HG03342 (cell line): ENCODE data around the gene ADGRG3.

Experiments
- ATAC-seq: cut with Tn5 transposase; IDR thresholded peaks from one replicate; pipeline ENCODE4 v1.9.1; 2021; ENCODE audit warnings: mild to moderate bottlenecking, moderate library complexity; ENCODE audit not compliant: unreplicated experiment

Gene ADGRG3

GRCh38 chr16:57668263-57668571 lies at the start of gene ADGRG3:
ADGRG3 (plus strand) TSS chr16:57668306; CDS start chr16:57668348, 42 bp downstream.
- no peak for ATAC-seq

GRCh38 chr16:57619133-57619605 lies 48.9 kb upstream of the ADGRG3 start:
- ATAC-seq = no peak

GRCh38 chr16:57619606-57620334 lies 48.3 kb upstream of the ADGRG3 start:
- ATAC-seq = no peak

GRCh38 chr16:57620335-57621231 lies 47.5 kb upstream of the ADGRG3 start:
- ATAC-seq = no peak

GRCh38 chr16:57621521-57622271 lies 46.4 kb upstream of the ADGRG3 start:
- no peak for ATAC-seq

- no peak for ATAC-seq
Observed at GRCh38 chr16:57622361-57623250, 45.5 kb upstream of the ADGRG3 start.

- ATAC-seq = no peak
Observed at GRCh38 chr16:57623251-57624043, 44.7 kb upstream of the ADGRG3 start.

- no peak for ATAC-seq
Observed at GRCh38 chr16:57624044-57624688, 43.9 kb upstream of the ADGRG3 start.

- ATAC-seq = no peak
Observed at GRCh38 chr16:57624806-57625500, 43.2 kb upstream of the ADGRG3 start.

GRCh38 chr16:57626420-57627170 lies 41.5 kb upstream of the ADGRG3 start:
- ATAC-seq = no peak

- no peak for ATAC-seq
Observed at GRCh38 chr16:57627184-57627871, 40.8 kb upstream of the ADGRG3 start.

GRCh38 chr16:57628008-57628781 lies 39.9 kb upstream of the ADGRG3 start, which contains the start of gene ADGRG1:
ADGRG1 (plus strand) TSS chr16:57628630; CDS start chr16:57650288, 21,658 bp downstream.
- ATAC-seq = no peak

- no peak for ATAC-seq
Observed at GRCh38 chr16:57628783-57629293, 39.3 kb upstream of the ADGRG3 start.

GRCh38 chr16:57629516-57630406 lies 38.3 kb upstream of the ADGRG3 start:
- ATAC-seq = no peak

- ATAC-seq = no peak
Observed at GRCh38 chr16:57630407-57630797, 37.7 kb upstream of the ADGRG3 start.
